Measurements from ENCODE around the gene PDCD2L. TPM values are rescaled to one million over a fixed set of nuclear protein-coding genes. Genes with fewer than 3 reads are reported as not detected.

PDCD2L gene
- total and polyA plus RNA-seq, 9 donors, result 6.6 to 15.1 (median 8.9) TPM

GRCh38 chr19:34370117-34370516 is 34.1 kb upstream of the PDCD2L start:
- Histone ChIP-seq H3K4me1 (ENCODE audit: insufficient read depth) (peaks cover 14% of the 10 kb centered on the region), H3K9me3 (no peaks in the 10 kb centered on the region), H3K27ac (no peak overlapping the region), H3K27me3 (no peaks in the 10 kb centered on the region), H3K4me3 (no peak overlapping the region), H3K36me3 (no peaks in the 10 kb centered on the region)
- 82 to 93% (median 87%) methylated on average over 8 of the region's 8 CpGs for WGBS, 3 donors
- no peak for DNase-seq
- TF ChIP-seq POLR2A (IDR thresholded peaks at IDR 0.05), result no peak
- no peak for TF ChIP-seq CTCF (IDR thresholded peaks at IDR 0.05)
- TF ChIP-seq EP300 (IDR thresholded peaks at IDR 0.05), result no peak
- intact Hi-C loops (cut with DNase I), result no loop called here

- Histone ChIP-seq H3K36me3 (no peaks in the 10 kb centered on the region), H3K4me3 (no peak overlapping the region), H3K4me1 (ENCODE audit: insufficient read depth) (peaks cover 12% of the 10 kb centered on the region), H3K27ac (no peak overlapping the region), H3K27me3 (no peaks in the 10 kb centered on the region), H3K9me3 (no peaks in the 10 kb centered on the region)
- no peak for DNase-seq
- intact Hi-C loops (cut with DNase I), result no loop called here
- 59 to 72% (median 70%) methylated on average over 4 of the region's 4 CpGs for WGBS, 3 donors
- no peak for TF ChIP-seq CTCF (IDR thresholded peaks at IDR 0.05)
- TF ChIP-seq EP300 (IDR thresholded peaks at IDR 0.05), result no peak
- TF ChIP-seq POLR2A (IDR thresholded peaks at IDR 0.05), result no peak
Measured at GRCh38 chr19:34370983-34371382, 33.2 kb upstream of the PDCD2L start.

- TF ChIP-seq POLR2A (IDR thresholded peaks at IDR 0.05), result no peak
- TF ChIP-seq EP300 (IDR thresholded peaks at IDR 0.05), result no peak
- no peak for TF ChIP-seq CTCF (IDR thresholded peaks at IDR 0.05)
- Histone ChIP-seq H3K27ac (no peak overlapping the region), H3K4me1 (ENCODE audit: insufficient read depth) (no peaks in the 10 kb centered on the region), H3K36me3 (no peaks in the 10 kb centered on the region), H3K27me3 (no peaks in the 10 kb centered on the region), H3K9me3 (no peaks in the 10 kb centered on the region), H3K4me3 (no peak overlapping the region)
- intact Hi-C loops (cut with DNase I), result no loop called here
- no peak for DNase-seq
- WGBS, 3 donors, result 95 to 97% (median 97%) methylated on average over 11 of the region's 11 CpGs
Measured at GRCh38 chr19:34373601-34374288, 30.5 kb upstream of the PDCD2L start.

GRCh38 chr19:34375598-34375997 is 28.6 kb upstream of the PDCD2L start:
- H3K9me3 ChIP-seq, result no peaks in the 10 kb centered on the region
- DNase-seq, result no peak
- TF ChIP-seq EP300 (IDR thresholded peaks at IDR 0.05) (no peak), CTCF (IDR thresholded peaks at IDR 0.05) (no peak), POLR2A (IDR thresholded peaks at IDR 0.05) (no peak)
- WGBS, 3 donors, result 83 to 92% (median 83%) methylated on average over 8 of the region's 8 CpGs
- no peak overlapping the region for H3K4me3 ChIP-seq
- no peaks in the 10 kb centered on the region for H3K27me3 ChIP-seq
- H3K4me1 ChIP-seq (ENCODE audit: insufficient read depth), result no peaks in the 10 kb centered on the region
- intact Hi-C loops (cut with DNase I), result no loop called here
- no peaks in the 10 kb centered on the region for H3K36me3 ChIP-seq
- H3K27ac ChIP-seq, result no peak overlapping the region
